ENCODE measurements around the gene WAC. TPM values are rescaled to one million over a fixed set of nuclear protein-coding genes. Genes with fewer than 3 reads are reported as not detected.

Gene WAC
- total RNA-seq, 6 donors from 2014 or later, result 74.6 to 159 (median 101) TPM

DNA sequence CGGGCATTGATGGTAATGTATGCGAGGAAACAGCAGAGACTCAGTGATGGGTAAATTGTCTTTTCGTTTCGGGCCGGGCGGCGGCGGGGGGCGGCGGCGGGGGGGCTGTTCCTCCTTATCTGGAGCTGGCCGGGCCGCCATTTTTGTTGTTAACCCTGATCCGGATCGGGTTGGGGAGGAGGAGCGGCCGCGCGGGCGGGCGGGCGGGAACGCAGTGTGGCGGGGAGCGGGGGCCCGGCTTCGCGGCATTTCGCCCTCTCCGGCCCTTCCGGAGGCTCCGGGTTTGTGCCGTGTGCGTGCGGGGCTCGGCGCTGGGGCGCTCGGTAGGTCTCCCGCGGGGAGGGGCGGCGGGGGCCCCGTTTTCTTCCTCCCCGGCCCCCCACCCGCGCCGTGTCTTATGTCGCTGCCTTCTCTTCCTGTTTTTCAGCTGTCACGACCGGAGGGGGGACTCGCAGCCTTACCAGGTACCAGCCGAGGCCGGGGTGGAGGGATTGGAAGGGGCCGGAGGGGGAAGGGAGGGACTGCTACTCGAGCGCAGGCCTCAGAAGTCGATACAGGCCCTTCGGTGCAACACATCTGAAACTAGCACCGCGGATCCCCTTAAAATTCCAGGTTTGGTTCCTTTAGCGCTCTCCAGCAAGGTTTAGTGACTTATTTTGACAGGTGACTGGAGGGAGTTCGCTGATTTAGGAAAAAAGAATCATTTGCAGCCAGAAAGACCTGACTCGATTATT is 820 bp downstream of the WAC start:
- 0 to 1% methylated on average over 19 to 51 of the region's 64 CpGs for WGBS, 2 donors
- TF ChIP-seq POLR2A (IDR thresholded peaks at IDR 0.05) (no peak), POLR2AphosphoS5 (IDR thresholded peaks at IDR 0.05) (peak in 1 of 2 donors; percentile 35)
- H3K4me1 ChIP-seq, result peaks cover 15 to 43% (median 33%) of the 10 kb centered on the region in 4 donors

DNA sequence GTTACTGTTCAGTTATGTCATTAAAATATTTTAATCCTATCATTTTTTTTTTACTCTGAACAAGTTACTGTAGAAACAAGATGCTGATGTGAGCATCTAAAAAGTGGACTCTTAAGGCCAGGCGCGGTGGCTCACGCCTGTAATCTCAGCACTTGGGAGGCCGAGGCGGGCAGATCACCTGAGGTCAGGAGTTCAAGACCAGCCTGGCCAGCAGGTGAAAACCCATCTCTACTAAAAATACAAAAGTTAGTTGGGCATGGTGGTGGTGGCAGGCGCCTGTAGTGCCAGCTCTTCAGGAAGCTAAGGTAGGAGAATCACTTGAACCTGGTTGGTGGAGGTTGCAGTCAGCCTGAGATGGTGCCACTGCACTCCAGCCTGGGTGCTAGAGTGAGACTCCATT is 2.9 kb downstream of the WAC start:
- TF ChIP-seq POLR2A (IDR thresholded peaks at IDR 0.05), result no peak
- TF ChIP-seq POLR2AphosphoS5 (IDR thresholded peaks at IDR 0.05), result no peak
- TF ChIP-seq EP300 (IDR thresholded peaks at IDR 0.05), result no peak
- TF ChIP-seq, protein P1, sequence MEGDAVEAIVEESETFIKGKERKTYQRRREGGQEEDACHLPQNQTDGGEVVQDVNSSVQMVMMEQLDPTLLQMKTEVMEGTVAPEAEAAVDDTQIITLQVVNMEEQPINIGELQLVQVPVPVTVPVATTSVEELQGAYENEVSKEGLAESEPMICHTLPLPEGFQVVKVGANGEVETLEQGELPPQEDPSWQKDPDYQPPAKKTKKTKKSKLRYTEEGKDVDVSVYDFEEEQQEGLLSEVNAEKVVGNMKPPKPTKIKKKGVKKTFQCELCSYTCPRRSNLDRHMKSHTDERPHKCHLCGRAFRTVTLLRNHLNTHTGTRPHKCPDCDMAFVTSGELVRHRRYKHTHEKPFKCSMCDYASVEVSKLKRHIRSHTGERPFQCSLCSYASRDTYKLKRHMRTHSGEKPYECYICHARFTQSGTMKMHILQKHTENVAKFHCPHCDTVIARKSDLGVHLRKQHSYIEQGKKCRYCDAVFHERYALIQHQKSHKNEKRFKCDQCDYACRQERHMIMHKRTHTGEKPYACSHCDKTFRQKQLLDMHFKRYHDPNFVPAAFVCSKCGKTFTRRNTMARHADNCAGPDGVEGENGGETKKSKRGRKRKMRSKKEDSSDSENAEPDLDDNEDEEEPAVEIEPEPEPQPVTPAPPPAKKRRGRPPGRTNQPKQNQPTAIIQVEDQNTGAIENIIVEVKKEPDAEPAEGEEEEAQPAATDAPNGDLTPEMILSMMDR (IDR thresholded peaks at IDR 0.05), result no peak
- no peak for ATAC-seq (ENCODE audit: low FRiP score in 2 of 2)
- 92 to 94% methylated on average over 6 of the region's 6 CpGs for WGBS, 2 donors
- H3K4me1 ChIP-seq, result peaks cover 15 to 39% (median 33%) of the 10 kb centered on the region in 4 donors
- H3K27me3 ChIP-seq, result no peaks in the 10 kb centered on the region
- no peak overlapping the region for H3K27ac ChIP-seq
- no peak for DNase-seq
- no peak overlapping the region for H3K4me3 ChIP-seq
- H3K9me3 ChIP-seq, result no peaks in the 10 kb centered on the region
- peaks cover 22 to 55% (median 34%) of the 10 kb centered on the region in 4 donors for H3K36me3 ChIP-seq

More for the DNA sequence above, 820 bp downstream of the WAC start:
- Histone ChIP-seq H3K27ac (peak overlapping the region; percentile 93 to 100 (median 98)), H3K36me3 (peaks cover 16 to 34% (median 23%) of the 10 kb centered on the region in 4 donors), H3K9me3 (no peaks in the 10 kb centered on the region), H3K27me3 (no peaks in the 10 kb centered on the region), H3K4me3 (peak overlapping the region; percentile 85 to 92 (median 90))
- peak; percentile 73 to 94 for DNase-seq
- peak in 1 of 2 donors; percentile 48 for ATAC-seq (ENCODE audit: low FRiP score in 2 of 2)

DNA sequence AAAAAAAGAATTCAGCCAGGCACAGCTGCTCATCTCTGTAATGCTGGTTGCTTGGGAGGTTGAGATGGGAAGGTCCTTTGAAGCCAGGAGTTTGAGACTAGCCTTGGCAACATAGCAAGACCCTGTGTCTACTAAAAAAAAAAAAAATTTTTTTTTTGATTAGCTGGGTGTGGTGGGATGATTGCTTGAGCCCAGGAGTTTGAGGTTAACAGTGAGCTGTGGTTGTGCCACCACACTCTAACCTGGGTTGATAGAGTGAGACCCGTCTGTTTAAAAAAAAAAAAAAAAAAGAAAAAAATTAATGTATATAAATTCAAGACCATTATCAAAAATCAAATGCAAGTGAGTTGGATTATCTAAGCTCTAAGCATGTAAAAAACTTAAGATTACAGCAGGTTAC is 5.7 kb downstream of the WAC start:
- peaks cover 21 to 39% (median 28%) of the 10 kb centered on the region in 4 donors for H3K4me1 ChIP-seq
- DNase-seq (no peak), ATAC-seq (ENCODE audit: low FRiP score in 2 of 2) (no peak)
- H3K36me3 ChIP-seq, result peaks cover 22 to 79% (median 38%) of the 10 kb centered on the region in 4 donors
- H3K27me3 ChIP-seq, result no peaks in the 10 kb centered on the region
- TF ChIP-seq, protein P1 (IDR thresholded peaks at IDR 0.05), result no peak
- TF ChIP-seq POLR2AphosphoS5 (IDR thresholded peaks at IDR 0.05), result no peak
- TF ChIP-seq POLR2A (IDR thresholded peaks at IDR 0.05), result no peak
- TF ChIP-seq EP300 (IDR thresholded peaks at IDR 0.05), result no peak
- no peaks in the 10 kb centered on the region for H3K9me3 ChIP-seq
- no peak overlapping the region for H3K27ac ChIP-seq
- WGBS, 2 donors, result 65 to 92% methylated on average over 1 of the region's 1 CpG
- H3K4me3 ChIP-seq, result no peak overlapping the region

DNA sequence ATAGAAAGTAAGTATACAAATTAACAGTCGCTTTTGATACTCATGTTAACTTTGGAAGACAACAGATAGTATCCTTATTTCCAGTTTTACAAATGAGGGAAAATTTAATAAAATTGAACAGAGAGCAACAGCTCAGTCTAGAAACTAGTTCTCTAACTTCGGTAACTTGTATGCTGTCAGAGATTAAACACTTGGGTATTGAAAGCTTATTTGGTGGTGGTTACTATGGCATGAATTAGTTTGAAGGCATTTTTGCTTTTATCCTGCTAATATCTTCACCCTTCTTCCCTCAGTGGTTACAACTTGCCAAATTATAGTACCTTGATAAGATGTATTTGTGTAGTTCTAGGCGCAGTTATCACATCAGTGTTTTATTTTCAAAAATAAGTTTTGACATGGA is 7.2 kb downstream of the WAC start:
- no peak for DNase-seq
- no peak for TF ChIP-seq POLR2A (IDR thresholded peaks at IDR 0.05)
- no peak for TF ChIP-seq EP300 (IDR thresholded peaks at IDR 0.05)
- TF ChIP-seq, protein P1 (IDR thresholded peaks at IDR 0.05), result no peak
- no peak for TF ChIP-seq POLR2AphosphoS5 (IDR thresholded peaks at IDR 0.05)
- no peaks in the 10 kb centered on the region for H3K9me3 ChIP-seq
- no peak overlapping the region for H3K4me3 ChIP-seq
- 82 to 90% methylated on average over 3 of the region's 3 CpGs for WGBS, 2 donors
- peaks cover 22 to 89% (median 40%) of the 10 kb centered on the region in 4 donors for H3K36me3 ChIP-seq
- no peak overlapping the region for H3K27ac ChIP-seq
- peaks cover 14 to 43% (median 31%) of the 10 kb centered on the region in 4 donors for H3K4me1 ChIP-seq
- no peaks in the 10 kb centered on the region for H3K27me3 ChIP-seq
- ATAC-seq (ENCODE audit: low FRiP score in 2 of 2), result no peak

DNA sequence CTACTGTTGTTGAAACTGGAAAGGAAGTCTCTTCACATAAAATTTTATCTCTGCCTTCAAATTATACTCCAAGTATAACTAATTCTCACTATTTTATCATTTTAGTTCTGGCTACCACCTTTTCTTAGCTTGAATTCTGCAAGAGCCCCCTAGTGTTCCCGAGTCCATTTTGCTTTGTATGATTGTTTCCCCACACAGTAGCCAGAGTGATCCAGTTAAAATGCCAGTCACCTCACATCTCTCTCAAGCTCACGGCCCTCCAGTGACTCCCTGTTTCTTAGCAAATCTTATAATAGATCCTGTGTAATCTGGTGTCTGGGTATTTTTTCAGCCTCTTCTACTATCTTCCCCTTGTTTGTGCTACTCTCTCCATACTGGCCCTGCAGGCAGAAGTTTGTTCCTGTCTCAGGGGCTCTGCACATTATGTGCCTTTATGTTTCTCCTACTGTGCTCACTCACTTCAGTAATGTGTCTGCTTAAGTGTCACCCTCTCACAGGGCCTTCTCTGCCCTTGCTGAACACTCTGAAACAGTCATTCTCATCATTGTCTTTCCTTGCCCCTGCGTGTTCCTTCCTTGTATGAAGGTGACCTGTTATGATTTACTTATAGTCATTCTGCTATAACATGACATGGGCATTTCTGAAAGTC is 8.9 kb downstream of the WAC start:
- ATAC-seq (ENCODE audit: low FRiP score in 2 of 2), result no peak
- Histone ChIP-seq H3K4me1 (peaks cover 15 to 35% (median 19%) of the 10 kb centered on the region in 4 donors), H3K27me3 (no peaks in the 10 kb centered on the region), H3K9me3 (no peaks in the 10 kb centered on the region), H3K36me3 (peaks cover 22 to 74% (median 30%) of the 10 kb centered on the region in 4 donors), H3K27ac (no peak overlapping the region), H3K4me3 (no peak overlapping the region)
- 65 to 77% methylated on average over 3 of the region's 3 CpGs for WGBS, 2 donors
- TF ChIP-seq POLR2A (IDR thresholded peaks at IDR 0.05) (no peak), EP300 (IDR thresholded peaks at IDR 0.05) (no peak), POLR2AphosphoS5 (IDR thresholded peaks at IDR 0.05) (no peak)
- TF ChIP-seq, protein P1 (IDR thresholded peaks at IDR 0.05), result no peak
- DNase-seq, result no peak
